Fibroblast of upper back skin (primary cell): Measurements from ENCODE around the gene MCCD1.

Experiments
- DNase-seq: peaks from one replicate; pipeline ENCODE4 v3.0.0-alpha.2; 2013

The MCCD1 gene

DNA sequence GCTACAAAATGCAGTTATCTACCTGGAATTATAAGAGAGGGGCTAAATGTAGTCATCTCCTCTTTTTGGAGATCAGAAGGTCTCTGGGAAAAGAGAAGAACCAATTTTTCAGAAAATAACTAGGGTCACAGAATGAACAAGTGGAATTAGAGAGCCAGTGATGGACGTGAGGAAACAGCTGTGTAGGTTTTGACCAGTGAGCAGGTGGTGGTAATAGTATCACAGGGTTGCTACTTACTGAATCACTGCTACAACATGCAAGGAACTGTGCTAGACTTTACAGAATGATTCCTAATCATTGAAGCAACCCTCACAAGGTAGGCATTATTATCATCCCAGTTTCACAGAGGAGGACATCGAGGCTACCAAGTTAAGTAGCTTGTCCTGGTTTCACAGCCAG is 15.9 kb downstream of the MCCD1 start:
- no peak for DNase-seq

DNA sequence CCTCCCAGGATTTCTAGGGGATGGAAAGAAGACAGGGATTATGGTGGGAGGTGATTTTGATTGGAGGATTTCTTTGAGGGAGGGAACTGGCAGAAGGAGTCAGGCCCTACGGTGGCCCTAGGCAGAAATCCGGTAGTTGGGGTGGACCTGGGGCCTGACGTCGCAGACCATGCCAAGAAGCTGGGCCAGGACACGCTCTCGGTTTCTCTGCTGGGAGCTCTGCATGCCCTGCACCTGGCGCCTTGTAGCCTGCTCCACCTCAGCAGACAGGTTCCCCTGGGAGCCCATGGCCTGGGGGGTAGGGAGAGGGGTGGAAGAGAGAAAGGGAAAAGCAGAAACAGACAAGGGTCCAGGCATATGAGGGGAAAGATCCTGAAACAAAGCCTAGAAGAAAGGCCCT is 16.5 kb downstream of the MCCD1 start:
- DNase-seq, result no peak

GRCh38 chr6:31546339-31546957 is 17.7 kb downstream of the MCCD1 start, which contains the start of gene ATP6V1G2:
Gene ATP6V1G2 (minus strand): TSS chr6:31546608. CDS start chr6:31546559, 49 bp downstream.
- DNase-seq, result peak; percentile 93

GRCh38 chr6:31546958-31547726 is 18.4 kb downstream of the MCCD1 start, which contains the start of gene NFKBIL1:
Gene NFKBIL1 (plus strand): TSS chr6:31547608. CDS start chr6:31547695, 87 bp downstream.
- DNase-seq, result peak; percentile 99

GRCh38 chr6:31547727-31548543 is 19.2 kb downstream of the MCCD1 start:
- no peak for DNase-seq

DNA sequence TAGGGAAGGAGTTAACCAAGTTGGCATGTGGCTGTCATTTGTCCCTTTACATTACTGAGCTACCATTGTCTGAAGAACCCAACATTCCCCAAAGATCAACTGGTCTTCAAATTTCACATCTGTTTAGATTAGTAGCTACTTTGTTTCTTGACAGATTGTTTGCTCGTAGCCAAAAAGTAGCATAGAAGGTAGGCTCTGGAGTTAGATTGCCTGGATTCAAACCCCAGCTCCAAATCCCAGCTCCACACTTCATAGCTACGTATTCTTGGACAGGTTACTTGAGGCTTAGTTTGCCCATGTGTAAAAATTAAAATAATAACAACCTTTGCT is 19.7 kb downstream of the MCCD1 start:
- DNase-seq, result no peak

DNA sequence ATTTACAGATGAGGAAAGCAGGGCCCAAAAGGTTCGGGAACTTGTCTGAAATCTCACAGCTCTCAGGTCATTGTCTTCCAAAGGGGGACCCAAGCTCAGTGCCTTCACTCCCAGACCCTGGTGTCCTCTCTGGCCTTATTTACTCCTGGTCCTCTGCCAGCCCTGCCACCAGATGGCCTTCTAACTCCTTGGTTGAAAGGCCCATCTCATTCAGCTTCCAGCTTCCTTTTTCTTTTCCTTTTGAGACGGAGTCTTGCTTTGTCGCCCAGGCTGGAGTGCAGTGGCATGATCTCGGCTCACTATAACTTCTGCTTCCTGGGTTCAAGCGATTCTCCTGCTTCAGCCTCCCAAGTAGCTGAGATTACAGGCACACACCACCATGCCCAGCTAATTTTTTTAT is 22.6 kb downstream of the MCCD1 start:
- peak; percentile 40 for DNase-seq

- no peak for DNase-seq
Observed at GRCh38 chr6:31556307-31556706, 27.5 kb downstream of the MCCD1 start.

DNA sequence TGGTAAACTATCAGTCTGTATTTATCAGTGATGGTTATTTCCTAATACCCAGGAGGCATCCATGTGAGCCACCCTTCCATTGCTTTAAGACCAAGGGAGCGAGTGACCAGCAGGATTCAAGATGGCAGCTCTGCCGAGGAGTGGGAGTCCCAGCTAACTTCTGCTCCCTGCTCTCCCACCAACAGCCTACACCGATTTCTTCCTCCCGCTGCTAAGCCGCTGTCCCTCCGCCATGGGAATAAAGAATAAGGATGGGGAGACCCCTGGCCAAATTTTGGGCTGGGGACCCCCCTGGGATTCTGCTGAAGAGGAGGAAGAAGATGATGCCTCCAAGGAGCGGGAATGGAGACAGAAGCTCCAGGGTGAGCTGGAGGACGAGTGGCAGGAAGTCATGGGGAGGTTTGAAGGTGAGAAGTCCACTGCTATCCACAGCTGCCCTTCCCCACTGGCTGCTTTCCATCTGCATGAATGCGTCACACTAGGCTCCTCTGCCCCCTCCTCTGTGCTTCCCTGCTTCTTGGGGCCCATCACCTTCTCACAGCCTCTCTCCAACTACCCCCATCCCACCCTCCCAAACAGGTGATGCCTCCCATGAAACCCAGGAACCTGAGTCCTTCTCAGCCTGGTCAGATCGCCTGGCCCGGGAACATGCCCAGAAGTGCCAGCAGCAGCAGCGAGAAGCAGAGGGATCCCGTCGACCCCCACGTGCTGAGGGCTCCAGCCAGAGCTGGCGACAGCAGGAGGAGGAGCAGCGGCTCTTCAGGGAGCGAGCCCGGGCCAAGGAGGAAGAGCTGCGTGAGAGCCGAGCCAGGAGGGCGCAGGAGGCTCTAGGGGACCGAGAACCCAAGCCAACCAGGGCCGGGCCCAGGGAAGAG is 28.9 kb downstream of the MCCD1 start:
- DNase-seq, result no peak

DNA sequence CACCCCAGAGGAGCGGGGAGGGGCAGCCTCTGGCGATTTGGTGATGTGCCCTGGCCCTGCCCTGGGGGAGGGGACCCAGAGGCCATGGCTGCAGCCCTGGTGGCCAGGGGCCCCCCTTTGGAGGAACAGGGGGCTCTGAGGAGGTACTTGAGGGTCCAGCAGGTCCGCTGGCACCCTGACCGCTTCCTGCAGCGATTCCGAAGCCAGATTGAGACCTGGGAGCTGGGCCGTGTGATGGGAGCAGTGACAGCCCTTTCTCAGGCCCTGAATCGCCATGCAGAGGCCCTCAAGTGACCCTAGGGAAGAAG is 29.5 kb downstream of the MCCD1 start:
- no peak for DNase-seq

GRCh38 chr6:31558631-31559500 is 30.1 kb downstream of the MCCD1 start:
- peak; percentile 57 for DNase-seq

DNA sequence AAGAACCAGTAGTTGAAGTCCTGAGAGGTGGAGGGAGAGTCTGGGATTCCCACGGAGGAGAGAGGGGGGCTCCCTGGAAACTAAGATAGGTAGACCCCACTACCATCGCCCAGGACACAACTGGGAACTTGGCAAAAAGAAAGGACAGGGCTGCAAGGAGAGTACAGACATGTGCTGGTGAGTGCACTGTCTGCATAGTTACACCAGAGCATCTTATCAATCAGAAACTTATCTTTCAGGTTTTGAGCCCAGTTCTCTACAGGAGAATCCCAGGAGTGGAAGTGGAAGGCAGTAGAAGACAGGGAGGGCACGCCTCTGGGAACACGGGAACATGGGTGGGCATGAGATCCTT is 30.8 kb downstream of the MCCD1 start:
- DNase-seq, result no peak

DNA sequence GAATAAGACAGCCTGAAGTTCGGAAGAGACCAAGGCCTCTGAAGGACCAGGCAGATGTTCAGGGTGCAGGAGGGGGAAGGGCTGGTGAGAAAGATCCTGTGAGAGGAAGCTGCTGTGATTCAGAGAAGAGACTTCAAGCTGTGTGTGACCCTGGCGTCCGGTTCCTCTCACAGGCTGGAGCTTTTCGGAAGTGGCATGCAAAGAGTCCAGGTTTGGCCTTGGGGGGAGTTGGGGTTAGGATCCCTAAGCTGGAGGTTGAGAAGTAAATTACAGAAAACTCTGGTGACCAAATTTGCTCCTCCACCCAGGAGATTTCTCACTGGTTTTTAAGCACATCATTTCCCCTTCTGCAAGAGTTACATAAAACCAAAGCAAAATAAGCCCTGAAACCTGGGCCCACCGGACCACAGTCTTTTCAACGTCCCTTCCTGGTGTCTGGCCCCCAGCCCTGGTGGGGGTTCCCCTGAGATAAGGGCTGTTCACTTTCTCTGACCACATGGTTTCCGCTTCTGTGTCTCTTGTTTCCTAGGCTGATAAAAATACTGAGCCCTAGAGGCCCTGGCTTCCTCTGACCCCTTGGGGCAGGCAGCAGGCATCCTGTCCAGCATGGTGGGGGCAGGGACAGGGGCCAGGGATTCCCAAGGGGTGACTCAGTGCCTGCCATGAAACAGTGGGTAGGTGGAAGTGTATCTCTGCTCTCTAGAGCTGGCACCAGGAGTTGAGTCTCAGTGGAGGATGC is 31.4 kb downstream of the MCCD1 start:
- peak; percentile 26 for DNase-seq

DNA sequence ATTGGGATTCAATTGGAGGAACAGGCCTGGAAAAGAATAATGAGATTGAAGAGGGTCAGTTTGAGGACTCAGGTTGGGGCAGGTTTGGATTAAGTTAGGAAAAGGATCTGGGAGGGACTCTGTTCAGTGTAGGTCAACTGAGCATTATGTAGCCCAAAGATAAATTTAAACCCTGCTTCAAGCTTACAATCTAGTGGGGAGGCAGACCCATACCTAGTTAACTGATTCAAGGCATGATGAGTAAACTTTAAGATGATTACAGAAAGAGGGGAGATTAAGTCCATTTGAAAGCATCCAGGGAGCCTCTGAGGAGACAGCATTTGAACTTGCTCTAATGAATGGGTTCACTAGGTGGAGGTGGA is 31.9 kb downstream of the MCCD1 start:
- no peak for DNase-seq

GRCh38 chr6:31567531-31568370 is 39.0 kb downstream of the MCCD1 start:
- no peak for DNase-seq

DNA sequence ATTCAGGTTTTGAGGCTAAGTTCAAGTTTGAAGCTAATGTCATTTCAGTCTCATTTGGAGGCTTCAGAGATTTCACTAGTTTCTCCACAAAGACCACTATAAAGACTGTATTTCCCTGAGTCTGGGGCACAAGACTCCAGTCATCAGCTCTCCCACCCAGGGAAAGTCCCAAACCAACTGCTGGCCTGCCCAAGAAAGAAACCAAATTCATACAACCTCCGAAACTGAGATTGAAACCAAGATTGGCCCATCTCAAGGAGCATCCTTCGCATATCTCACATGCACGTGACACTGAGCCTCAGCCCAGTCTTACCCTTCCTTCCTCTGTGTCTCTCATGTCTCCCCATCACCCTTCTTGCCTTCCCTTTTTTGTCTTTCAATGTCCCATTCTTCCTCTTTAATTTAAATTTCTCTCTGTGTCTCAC is 39.8 kb downstream of the MCCD1 start:
- DNase-seq, result no peak

GRCh38 chr6:31569861-31570536 is 41.2 kb downstream of the MCCD1 start:
- no peak for DNase-seq

DNA sequence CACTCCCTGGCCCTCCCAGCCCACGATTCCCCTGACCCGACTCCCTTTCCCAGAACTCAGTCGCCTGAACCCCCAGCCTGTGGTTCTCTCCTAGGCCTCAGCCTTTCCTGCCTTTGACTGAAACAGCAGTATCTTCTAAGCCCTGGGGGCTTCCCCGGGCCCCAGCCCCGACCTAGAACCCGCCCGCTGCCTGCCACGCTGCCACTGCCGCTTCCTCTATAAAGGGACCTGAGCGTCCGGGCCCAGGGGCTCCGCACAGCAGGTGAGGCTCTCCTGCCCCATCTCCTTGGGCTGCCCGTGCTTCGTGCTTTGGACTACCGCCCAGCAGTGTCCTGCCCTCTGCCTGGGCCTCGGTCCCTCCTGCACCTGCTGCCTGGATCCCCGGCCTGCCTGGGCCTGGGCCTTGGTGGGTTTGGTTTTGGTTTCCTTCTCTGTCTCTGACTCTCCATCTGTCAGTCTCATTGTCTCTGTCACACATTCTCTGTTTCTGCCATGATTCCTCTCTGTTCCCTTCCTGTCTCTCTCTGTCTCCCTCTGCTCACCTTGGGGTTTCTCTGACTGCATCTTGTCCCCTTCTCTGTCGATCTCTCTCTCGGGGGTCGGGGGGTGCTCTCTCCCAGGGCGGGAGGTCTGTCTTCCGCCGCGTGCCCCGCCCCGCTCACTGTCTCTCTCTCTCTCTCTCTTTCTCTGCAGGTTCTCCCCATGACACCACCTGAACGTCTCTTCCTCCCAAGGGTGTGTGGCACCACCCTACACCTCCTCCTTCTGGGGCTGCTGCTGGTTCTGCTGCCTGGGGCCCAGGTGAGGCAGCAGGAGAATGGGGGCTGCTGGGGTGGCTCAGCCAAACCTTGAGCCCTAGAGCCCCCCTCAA is 43.5 kb downstream of the MCCD1 start, which contains the start of gene LTA:
TSS of gene LTA (plus strand) at position 249 of the 871 bp plus-strand sequence. CDS start at position 703, 454 bp downstream.
- no peak for DNase-seq
